ENCODE results near the gene ERAL1. TPM values are rescaled to one million over a fixed set of nuclear protein-coding genes. Genes with fewer than 3 reads are reported as not detected.

The ERAL1 gene
- total and polyA plus RNA-seq, 2 of the 8 experiments (the other 6 are each of a cell fraction or from before 2014, with no cell fraction given) = 67.8 to 122 TPM

- Histone ChIP-seq H2AFZ (ENCODE audit: low read length) (no peak overlapping the region), H3K56ac (replicated peaks; ENCODE audit: insufficient read length, low read depth, low read length) (no peak overlapping the region), H3K27me3 (replicated peaks in 1 of 4; ENCODE audit: control insufficient read depth in 3 of 4, extremely low read depth in 1 of 4, insufficient read depth in 3 of 4, low read length in 3 of 4) (no peaks in the 10 kb centered on the region), H3K18ac (ENCODE audit: extremely low read depth, low read length) (no peak overlapping the region), H3K4me2 (ENCODE audit: insufficient read depth in 1 of 2, low read depth in 2 of 2, low read length in 2 of 2) (no peak overlapping the region), H4K8ac (ENCODE audit: extremely low read depth, insufficient read depth, low read length) (no peak overlapping the region), H3K23ac (ENCODE audit: insufficient read length) (no peak overlapping the region), H3K4me3 (ENCODE audit: extremely low read depth in 1 of 4, insufficient read depth in 2 of 4, low read depth in 3 of 4, low read length in 4 of 4) (no peak overlapping the region), H2BK20ac (ENCODE audit: low read length) (no peak overlapping the region), H3K9ac (replicated peaks in 1 of 4; ENCODE audit: extremely low read depth in 1 of 4, low read depth in 3 of 4, low read length in 3 of 4) (no peak overlapping the region), H2BK12ac (ENCODE audit: low read depth, low read length) (no peak overlapping the region), H4K5ac (ENCODE audit: insufficient read length, low read depth, low read length) (no peak overlapping the region), H3K4ac (replicated peaks; ENCODE audit: insufficient read length, low read depth, low read length) (no peak overlapping the region), H2BK120ac (replicated peaks; ENCODE audit: low read depth, low read length) (no peak overlapping the region), H4K20me1 (replicated peaks in 1 of 2; ENCODE audit: control insufficient read depth in 1 of 2, insufficient read depth in 2 of 2, low read length in 2 of 2) (peaks cover 2% of the 10 kb centered on the region in 2 experiments), H3K23me2 (ENCODE audit: low read depth, low read length) (no peaks in the 10 kb centered on the region), H2BK5ac (ENCODE audit: low read depth, low read length) (no peak overlapping the region), H3K4me1 (replicated peaks in 1 of 4; ENCODE audit: control insufficient read depth in 3 of 4, insufficient read depth in 4 of 4, low read length in 3 of 4) (no peaks in the 10 kb centered on the region), H3K27ac (ENCODE audit: low read depth, low read length) (no peak overlapping the region), H3K9me3 (ENCODE audit: insufficient read depth in 2 of 2, low read depth in 1 of 2, low read length in 1 of 2) (no peaks in the 10 kb centered on the region), H3K36me3 (ENCODE audit: control insufficient read depth in 2 of 4, insufficient read depth in 4 of 4, low read length in 3 of 4) (peaks cover 0 to 3% (median 0%) of the 10 kb centered on the region in 4 experiments; a peak in 1 of 8 replicates), H2AK5ac (ENCODE audit: low read depth, low read length) (no peak overlapping the region), H3K79me1 (ENCODE audit: low read depth, low read length) (no peaks in the 10 kb centered on the region; the same call in 1 of the 2 replicates), H2BK15ac (ENCODE audit: low read length) (no peak overlapping the region), H3K14ac (ENCODE audit: insufficient read length) (no peak overlapping the region), H3K79me2 (ENCODE audit: control insufficient read depth in 1 of 2, insufficient read depth in 2 of 2, low read length in 2 of 2) (peaks cover 0 to 40% of the 10 kb centered on the region in 2 experiments; a peak in 2 of 4 replicates), H4K91ac (replicated peaks; ENCODE audit: insufficient read length, low read length) (no peak overlapping the region)
- ChIA-PET CTCF (ENCODE audit: partially characterized antibody) (interaction anchor here (0.6 to 2.3 kb wide), 10 partner anchors 14 to 125 kb away, joined by 3 to 11 read pairs (median 4); no protein-coding TSS in a partner anchor), POLR2A (ENCODE audit: partially characterized antibody) (interaction anchor here (0.8 to 2.2 kb wide), 10 partner anchors 9 to 103 kb away, joined by 3 to 10 read pairs (median 4); no protein-coding TSS in a partner anchor)
- TF ChIP-seq TEAD4 (IDR thresholded peaks at IDR 0.05; ENCODE audit: low read depth, low read length) (no peak), E2F6 (IDR thresholded peaks at IDR 0.05) (no peak), FOSL1 (IDR thresholded peaks at IDR 0.05; ENCODE audit: insufficient read depth, low read depth, low read length) (no peak), POLR2AphosphoS5 (IDR thresholded peaks at IDR 0.05; ENCODE audit: low read depth, low read length) (no peak), RNF2 (IDR thresholded peaks at IDR 0.05; ENCODE audit: borderline replicate concordance, low read depth, low read length, missing control alignments, poor library complexity, severe bottlenecking) (no peak), RFX5 (IDR thresholded peaks at IDR 0.05; ENCODE audit: borderline replicate concordance, low read depth, low read length) (no peak), CREB1 (IDR thresholded peaks at IDR 0.05) (no peak), PHF8 (conservative IDR thresholded peaks at IDR 0.05; ENCODE audit: low read depth, low read length) (no peak), GABPA (IDR thresholded peaks at IDR 0.05; ENCODE audit: borderline replicate concordance, insufficient read depth, low read length) (no peak), MAX (IDR thresholded peaks at IDR 0.05) (no peak), RAD21 (IDR thresholded peaks at IDR 0.05 in 1 of 2, conservative IDR thresholded peaks at IDR 0.05 in 1 of 2; ENCODE audit: low read depth in 2 of 2, low read length in 2 of 2) (no peak)
- DNase-seq (ENCODE audit: low read depth in 1 of 2, low spot score in 2 of 2) (no peak), FAIRE-seq (no peak)
- WGBS, 2 experiments (ENCODE audit: extremely low coverage in 1 of 2, insufficient coverage in 1 of 2, insufficient read length in 1 of 2, insufficient replicate concordance in 2 of 2, low coverage in 1 of 2, low lambda C conversion rate in 2 of 2, missing lambda C conversion rate in 1 of 2) = 100% methylated on average over 1 of the region's 1 CpG; no CpG with 5 or more reads in 1 of the 2 experiments
Observed at GRCh38 chr17:28827672-28828071, 27.1 kb upstream of the ERAL1 start.

Measured in H1 (cell line).